SK-N-SH (cell line): ENCODE measurements around the gene ANKRD11. TPM values are rescaled to one million over a fixed set of nuclear protein-coding genes. Genes with fewer than 3 reads are reported as not detected.

Experiments used
- CTCF ChIA-PET: fragments of 300-600, 350-600 bp; formaldehyde crosslinking; extraction: SDS; loops from one replicate; lab custom pipeline; 2021; lab: Yijun Ruan, JAX
- POLR2A ChIA-PET: fragments of 350-600 bp; sonication (Branson Sonifier 250); formaldehyde crosslinking; extraction: SDS; loops from one replicate; lab custom pipeline; 2020; ENCODE audit warnings: antibody characterized with exemption, inconsistent platforms; lab: Yijun Ruan, JAX
- DNase-seq: peaks from one replicate; pipeline ENCODE4 v3.0.0; 2012
- H2AFZ ChIP-seq: fragments of 200-600 bp; sonication (generic); 2 replicates; pipeline ENCODE4 v1.8.1; 2016; ENCODE audit warnings: antibody characterized with exemption, mild to moderate bottlenecking, low read depth
- H3F3A ChIP-seq: fragments of 200-600 bp; sonication (generic); replicated peaks from 2 replicates; pipeline ENCODE3; 2016; ENCODE audit warnings: antibody characterized with exemption, mild to moderate bottlenecking; ENCODE audit not compliant: insufficient read depth
- H3K27ac ChIP-seq, 2 experiments: fragments of 200-500 bp in 1 of 2; fragments of 200-600 bp in 1 of 2; sonication (Bioruptor generic) in 1 of 2; sonication (generic), shearing (Covaris generic) in 1 of 2; 2 replicates each; pipeline versions ENCODE4 v1.5.1 to v1.6.1; 2014 to 2016; ENCODE audit warnings: low read depth in 2 of 2, inconsistent platforms in 1 of 2, low read length in 1 of 2, mild to moderate bottlenecking in 1 of 2, mixed read lengths in 1 of 2
- H3K27me3 ChIP-seq: fragments of 200-600 bp; sonication (generic), shearing (Covaris generic); 2 replicates; pipeline ENCODE4 v1.6.1; 2016; ENCODE audit warnings: mixed run types; ENCODE audit not compliant: insufficient read depth
- H3K36me3 ChIP-seq, 2 experiments: fragments of 200-500 bp in 1 of 2; fragments of 200-600 bp in 1 of 2; sonication (Bioruptor generic) in 1 of 2; sonication (generic) in 1 of 2; replicated peaks in 1 of 2; 2 replicates each; pipeline versions ENCODE3 to v1.5.1; 2014 to 2016; ENCODE audit warnings: low read length in 1 of 2, mild to moderate bottlenecking in 1 of 2; ENCODE audit not compliant: insufficient read depth in 2 of 2, control insufficient read depth in 1 of 2
- H3K4me1 ChIP-seq, 2 experiments: fragments of 200-500 bp in 1 of 2; fragments of 200-600 bp in 1 of 2; sonication (Bioruptor generic) in 1 of 2; sonication (generic), shearing (Covaris generic) in 1 of 2; 2 replicates each; pipeline versions ENCODE4 v1.5.1 to v1.6.1; 2014 to 2016; ENCODE audit warnings: low read depth in 1 of 2, low read length in 1 of 2, mixed run types in 1 of 2; ENCODE audit not compliant: insufficient read depth in 2 of 2, control insufficient read depth in 1 of 2
- H3K4me2 ChIP-seq: fragments of 200-600 bp; sonication (generic), shearing (Covaris generic); 2 replicates; pipeline ENCODE4 v1.6.1; 2017; ENCODE audit warnings: mixed run types
- H3K4me3 ChIP-seq, 2 experiments: fragments of 200-500 bp in 1 of 2; fragments of 200-600 bp in 1 of 2; sonication (Bioruptor generic) in 1 of 2; sonication (generic), shearing (Covaris generic) in 1 of 2; 2 replicates each; pipeline versions ENCODE4 v1.5.1 to v1.8.1; 2014 to 2016; ENCODE audit warnings: low read depth in 2 of 2, inconsistent platforms in 1 of 2, low read length in 1 of 2, mild to moderate bottlenecking in 1 of 2, mixed read lengths in 1 of 2, moderate library complexity in 1 of 2
- H3K79me2 ChIP-seq: fragments of 200-600 bp; sonication (generic); 2 replicates; pipeline ENCODE4 v1.8.1; 2017; ENCODE audit warnings: mild to moderate bottlenecking; ENCODE audit not compliant: insufficient read depth
- H3K9ac ChIP-seq: fragments of 200-600 bp; sonication (generic); 2 replicates; pipeline ENCODE4 v1.6.1; 2017; ENCODE audit warnings: mixed run types
- H3K9me2 ChIP-seq: fragments of 200-600 bp; sonication (generic); 2 replicates; pipeline ENCODE4 v1.6.1; 2017; ENCODE audit warnings: mixed run types
- H3K9me3 ChIP-seq: fragments of 200-600 bp; sonication (generic); 2 replicates; pipeline ENCODE4 v1.6.1; 2017; ENCODE audit warnings: mixed run types, mild to moderate bottlenecking, moderate library complexity
- H4K20me1 ChIP-seq: fragments of 200-600 bp; sonication (generic); 2 replicates; pipeline ENCODE4 v1.6.1; 2017; ENCODE audit warnings: mild to moderate bottlenecking, mixed run types; ENCODE audit not compliant: insufficient read depth
- CTCF ChIP-seq: fragments of 200-600 bp; sonication (generic); IDR thresholded peaks from 2 replicates; pipeline ENCODE4 v1.6.1; 2017; ENCODE audit warnings: antibody characterized with exemption, mild to moderate bottlenecking, moderate library complexity
- FOSL2 ChIP-seq: IDR thresholded peaks from 2 replicates; pipeline ENCODE4 v1.4.0; 2012; ENCODE audit warnings: low read depth, mild to moderate bottlenecking, moderate library complexity, borderline replicate concordance
- GATA2 ChIP-seq: sonication (generic); formaldehyde crosslinking; IDR thresholded peaks from 2 replicates; pipeline ENCODE4 v1.5.0; 2020; ENCODE audit warnings: mild to moderate bottlenecking, missing genetic modification reagents
- MAX ChIP-seq: IDR thresholded peaks from 2 replicates; pipeline ENCODE4 v1.4.0; 2012; ENCODE audit warnings: low read depth
- MXI1 ChIP-seq: IDR thresholded peaks from 2 replicates; pipeline ENCODE4 v1.6.1; 2012; ENCODE audit warnings: mild to moderate bottlenecking, low read depth, low read length, improper control_type of control experiment
- PBX3 ChIP-seq: IDR thresholded peaks from 2 replicates; pipeline ENCODE4; 2012
- REST ChIP-seq: IDR thresholded peaks from 2 replicates; pipeline ENCODE4 v1.6.1; 2012; ENCODE audit warnings: mild to moderate bottlenecking, low read depth, low read length, moderate library complexity
- RFX5 ChIP-seq: IDR thresholded peaks from 2 replicates; pipeline ENCODE4 v1.6.1; 2012; ENCODE audit warnings: mild to moderate bottlenecking, improper control_type of control experiment, low read length
- RXRA ChIP-seq: IDR thresholded peaks from 2 replicates; pipeline ENCODE4 v1.4.0; 2012; ENCODE audit warnings: low read depth, mild to moderate bottlenecking, borderline replicate concordance
- SMC3 ChIP-seq: IDR thresholded peaks from 2 replicates; pipeline ENCODE4 v1.6.1; 2012; ENCODE audit warnings: low read depth, low read length, improper control_type of control experiment
- USF1 ChIP-seq: IDR thresholded peaks from 2 replicates; pipeline ENCODE4 v1.4.0; 2012; ENCODE audit warnings: low read depth, borderline replicate concordance
- WGBS: methylation state at CpG from one replicate; pipeline ENCODE4 v1.1.6; 2017; ENCODE audit warnings: low lambda C conversion rate; 5-methylcytosine and 5-hydroxymethylcytosine counted together
- polyA plus RNA-seq, 3 experiments: library from polyadenylated mRNA; depleted of rRNA; stranded (reverse); fragments of >200 nt; gene quantifications; 2 replicates each; pipeline ENCODE4 v1.2.3, GENCODE V29; 2012

Gene ANKRD11
- polyA plus RNA-seq, 1 of the 3 experiments (the other 2 are of a cell fraction), result 50.2 TPM

GRCh38 chr16:89257281-89257731, 233.1 kb downstream of the ANKRD11 start:
- H3K4me3 ChIP-seq, result no peak overlapping the region
- no peaks in the 10 kb centered on the region for H3K79me2 ChIP-seq
- CTCF ChIA-PET, result no interaction called here
- H3K27me3 ChIP-seq, result no peaks in the 10 kb centered on the region
- no peak overlapping the region for H3K27ac ChIP-seq
- TF ChIP-seq PBX3 (no peak), FOSL2 (no peak)
- TF ChIP-seq, all 33 proteins: peak for 0
- no peaks in the 10 kb centered on the region for H3K9me2 ChIP-seq
- 45% methylated on average over 31 of the region's 44 CpGs for WGBS
- H3K4me2 ChIP-seq, result no peak overlapping the region; the same call in 1 of the 2 replicates
- H3K4me1 ChIP-seq, result no peaks in the 10 kb centered on the region
- H3K36me3 ChIP-seq, result no peaks in the 10 kb centered on the region
- DNase-seq, result peak; percentile 64
- POLR2A ChIA-PET, result no interaction called here
- H3K9ac ChIP-seq, result no peak overlapping the region
- H2AFZ ChIP-seq, result no peak overlapping the region; the same call in 1 of the 2 replicates
- no peaks in the 10 kb centered on the region for H4K20me1 ChIP-seq
- H3K9me3 ChIP-seq, result no peaks in the 10 kb centered on the region
- H3F3A ChIP-seq, result no peaks in the 10 kb centered on the region

- Histone ChIP-seq H3K9me2 (no peaks in the 10 kb centered on the region), H4K20me1 (no peaks in the 10 kb centered on the region), H3K79me2 (no peaks in the 10 kb centered on the region), H3K4me2 (no peak overlapping the region), H3K4me1 (no peaks in the 10 kb centered on the region), H3K4me3 (no peak overlapping the region), H3K9me3 (no peaks in the 10 kb centered on the region), H3F3A (no peaks in the 10 kb centered on the region), H2AFZ (no peak overlapping the region), H3K36me3 (no peaks in the 10 kb centered on the region), H3K9ac (no peak overlapping the region), H3K27ac (no peak overlapping the region), H3K27me3 (no peaks in the 10 kb centered on the region)
- DNase-seq, result peak; percentile 30
- WGBS, result 48% methylated on average over 27 of the region's 57 CpGs
- TF ChIP-seq FOSL2 (peak; percentile 59; the same call in 1 of the 2 replicates), RFX5 (no peak), MAX (peak; percentile 63; the same call in 1 of the 2 replicates)
- CTCF ChIA-PET, result interaction anchor here (1.0 kb wide), 1 partner anchor 118 kb away, joined by 3 read pairs; no protein-coding TSS in a partner anchor
- POLR2A ChIA-PET, result no interaction called here
Observed at GRCh38 chr16:89256651-89257254, 233.6 kb downstream of the ANKRD11 start.

GRCh38 chr16:89253548-89254287, 236.6 kb downstream of the ANKRD11 start:
- ChIA-PET CTCF (interaction anchor here (1.0 kb wide), 1 partner anchor 13 kb away, joined by 3 read pairs; no protein-coding TSS in a partner anchor), POLR2A (no interaction called here)
- WGBS, result 89% methylated on average over 9 of the region's 10 CpGs
- H3K79me2 ChIP-seq, result no peaks in the 10 kb centered on the region
- no peaks in the 10 kb centered on the region for H3K36me3 ChIP-seq
- H3K9ac ChIP-seq, result no peak overlapping the region
- no peaks in the 10 kb centered on the region for H3K9me3 ChIP-seq
- H3K27ac ChIP-seq, result no peak overlapping the region
- no peaks in the 10 kb centered on the region for H3K9me2 ChIP-seq
- no peak overlapping the region for H2AFZ ChIP-seq
- H3K4me2 ChIP-seq, result no peak overlapping the region
- no peak for DNase-seq
- H3K27me3 ChIP-seq, result no peaks in the 10 kb centered on the region
- H4K20me1 ChIP-seq, result no peaks in the 10 kb centered on the region
- H3K4me1 ChIP-seq, result no peaks in the 10 kb centered on the region
- no peak overlapping the region for H3K4me3 ChIP-seq
- no peaks in the 10 kb centered on the region for H3F3A ChIP-seq
- TF ChIP-seq SMC3 (no peak), GATA2 (no peak), REST (no peak), RXRA (no peak), USF1 (no peak), FOSL2 (no peak), MXI1 (no peak), CTCF (no peak)
